Amniotic stem cell (primary cell): ENCODE results near the gene TEX36.
A peak's percentile ranks its signal among the peaks of the same experiment; 100 is the strongest.
"Not testable (repeated sequence)": the region's sequence is repeated elsewhere in the genome, so short reads cannot be mapped to it uniquely, and the experiment has no call there.

Experiments
- DNase-seq: peaks from one replicate; lab custom pipeline; 2025; lab: John Stamatoyannopoulos, UW

TEX36 gene

GRCh38 chr10:125692196-125692595 is 9.2 kb upstream of the TEX36 start:
- DNase-seq, result no peak

- DNase-seq, result peak; percentile 5
These were observed 8.4 kb upstream of the TEX36 start for GRCh38 chr10:125691160-125691981.

- no peak for DNase-seq
These were observed 7.1 kb upstream of the TEX36 start for GRCh38 chr10:125689955-125690569.

GRCh38 chr10:125687507-125688185 is 4.7 kb upstream of the TEX36 start:
- no peak for DNase-seq

- no peak for DNase-seq
These were observed 1.6 kb upstream of the TEX36 start for GRCh38 chr10:125684581-125684980.

GRCh38 chr10:125683821-125684220 is 858 bp upstream of the TEX36 start:
- DNase-seq, result no peak

GRCh38 chr10:125679436-125679835 is 3.5 kb downstream of the TEX36 start:
- no peak for DNase-seq

- no peak for DNase-seq
These were observed 10.1 kb downstream of the TEX36 start for GRCh38 chr10:125672884-125673283.

- no peak for DNase-seq
These were observed 20.4 kb downstream of the TEX36 start for GRCh38 chr10:125662584-125662983.

GRCh38 chr10:125661941-125662515 is 20.9 kb downstream of the TEX36 start:
- DNase-seq, result peak; percentile 65

- no peak for DNase-seq
These were observed 21.5 kb downstream of the TEX36 start for GRCh38 chr10:125661431-125661940.

- DNase-seq, result no peak
These were observed 23.9 kb downstream of the TEX36 start for GRCh38 chr10:125659071-125659470.

GRCh38 chr10:125656523-125656922 is 26.4 kb downstream of the TEX36 start:
- no peak for DNase-seq

- DNase-seq, result not testable (repeated sequence)
These were observed 29.9 kb downstream of the TEX36 start for GRCh38 chr10:125653113-125653512.

GRCh38 chr10:125646311-125646710 is 36.7 kb downstream of the TEX36 start:
- DNase-seq, result no peak

- no peak for DNase-seq
These were observed 41.6 kb downstream of the TEX36 start for GRCh38 chr10:125641398-125641797.

- DNase-seq, result no peak
These were observed 42.3 kb downstream of the TEX36 start for GRCh38 chr10:125640653-125641052.

- no peak for DNase-seq
These were observed 43.1 kb downstream of the TEX36 start for GRCh38 chr10:125639846-125640245.

GRCh38 chr10:125638555-125638954 is 44.4 kb downstream of the TEX36 start:
- no peak for DNase-seq

GRCh38 chr10:125637496-125637895 is 45.5 kb downstream of the TEX36 start:
- DNase-seq, result no peak

- DNase-seq, result no peak
These were observed 48.4 kb downstream of the TEX36 start for GRCh38 chr10:125634606-125635005.

- no peak for DNase-seq
These were observed 49.4 kb downstream of the TEX36 start for GRCh38 chr10:125633517-125633999.
